ENCODE measurements around the gene FSIP1. TPM values are rescaled to one million over a fixed set of nuclear protein-coding genes. Genes with fewer than 3 reads are reported as not detected.

Gene FSIP1
- total RNA-seq, 1 donor from 2014 or later: 5.5 TPM

DNA sequence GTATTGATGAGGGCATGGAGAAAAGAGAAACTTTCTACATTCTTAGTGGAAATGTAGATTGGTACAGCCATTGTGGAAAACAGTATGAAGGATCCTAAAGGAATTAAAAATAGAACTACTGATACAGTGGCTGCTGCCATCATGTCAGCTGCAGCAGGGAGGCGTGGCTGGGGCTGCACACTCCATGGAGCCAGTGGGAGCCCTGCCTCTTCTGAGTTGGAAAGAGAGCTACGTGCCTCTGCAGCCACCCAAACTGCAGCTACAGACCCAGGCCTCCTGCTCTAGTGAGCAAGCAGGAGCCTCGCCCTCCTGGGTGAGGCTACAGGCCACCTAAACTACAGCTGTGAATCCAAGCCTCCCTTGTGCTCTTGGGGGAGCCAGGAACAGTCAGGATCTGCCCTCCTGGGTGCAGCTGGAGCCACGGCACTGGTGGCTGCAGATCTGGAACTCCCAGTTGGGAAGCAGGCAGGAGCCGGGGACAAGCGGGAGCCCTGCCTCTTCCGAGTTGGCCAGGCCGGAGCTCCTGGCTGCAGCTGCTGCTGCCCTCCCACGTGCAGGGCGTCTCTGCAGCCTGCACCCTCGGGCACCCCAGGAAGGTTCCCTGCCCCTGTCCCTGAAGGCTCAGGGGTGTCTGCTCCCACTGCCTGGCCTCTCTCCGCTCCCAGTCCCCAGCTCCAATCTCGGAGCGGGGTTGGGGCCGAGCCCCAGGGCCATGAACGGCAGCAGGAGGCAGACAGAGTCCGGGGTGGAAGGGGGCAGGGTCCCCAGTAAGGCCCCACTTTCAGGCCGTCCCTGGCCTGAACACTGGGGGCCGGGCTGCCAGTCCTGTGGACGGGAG lies 137.3 kb downstream of the FSIP1 start:
- DNase-seq (ENCODE audit: low read depth): no peak

DNA sequence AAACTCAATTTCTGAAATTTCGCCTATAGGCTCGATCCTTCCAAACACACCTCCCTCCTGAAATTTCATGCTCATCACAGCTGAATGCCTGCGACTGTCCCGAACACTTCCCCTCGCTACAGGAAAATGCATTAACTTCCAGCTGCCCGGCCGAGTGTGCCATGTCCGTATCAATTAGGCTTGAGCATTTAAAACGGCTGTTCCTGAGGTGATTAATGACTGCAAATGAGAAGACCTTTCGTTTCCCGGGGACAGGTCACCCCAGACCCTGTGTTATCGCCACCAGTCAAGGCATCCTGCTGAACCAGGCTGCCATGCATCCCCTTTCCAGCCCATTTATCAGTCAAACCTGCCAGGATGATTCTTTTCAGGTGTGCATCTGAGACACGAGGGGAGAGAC lies 138.5 kb downstream of the FSIP1 start:
- DNase-seq (ENCODE audit: low read depth): no peak

DNA sequence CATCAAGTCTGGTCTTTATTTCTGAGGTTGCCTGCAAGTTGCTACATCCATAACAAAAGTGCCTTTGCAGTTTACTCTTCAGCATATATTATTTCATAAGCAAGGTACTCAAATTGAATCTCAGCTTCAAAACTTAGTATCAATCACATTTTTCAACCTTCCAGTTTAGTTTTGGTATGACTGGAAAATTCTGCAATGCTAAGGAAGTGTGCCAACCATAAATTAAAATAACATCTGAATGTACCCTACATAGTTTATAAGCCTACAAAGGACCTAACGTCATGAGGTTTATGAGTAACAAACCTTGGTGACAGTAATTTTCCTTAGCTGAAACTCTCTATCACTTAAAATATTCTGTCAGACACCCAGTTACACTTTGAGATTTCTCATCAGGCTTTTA lies 138.9 kb downstream of the FSIP1 start:
- no peak for DNase-seq (ENCODE audit: low read depth)

DNA sequence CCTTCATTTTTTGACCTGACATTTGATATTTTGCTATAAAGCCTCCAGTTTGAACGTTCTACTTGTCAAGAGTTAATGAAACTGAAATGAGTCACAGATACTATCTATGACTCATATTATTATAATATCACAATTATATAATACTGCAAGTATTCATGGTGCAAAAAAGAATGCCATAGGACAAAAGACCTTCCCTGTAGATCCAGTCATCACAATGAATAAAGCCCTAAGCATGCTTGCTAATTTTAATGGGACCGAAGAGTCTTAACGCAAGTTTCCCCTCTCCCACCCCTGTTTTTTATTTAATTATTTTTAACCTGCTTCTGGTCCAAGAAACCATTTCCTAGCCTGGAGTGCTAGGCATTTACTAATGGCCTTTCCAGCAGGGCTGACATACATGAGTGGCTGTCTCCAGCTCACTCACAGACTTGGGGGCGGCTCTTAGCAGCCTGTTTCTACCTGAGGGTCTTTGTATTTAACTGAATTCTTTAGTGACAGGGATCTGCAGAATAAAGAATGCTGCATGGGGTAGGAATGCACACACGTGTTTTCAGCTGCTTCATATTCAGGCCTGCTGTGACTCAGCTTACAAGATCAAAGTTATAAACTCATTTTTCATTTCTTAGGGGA lies 140.5 kb downstream of the FSIP1 start:
- DNase-seq (ENCODE audit: low read depth): no peak

DNA sequence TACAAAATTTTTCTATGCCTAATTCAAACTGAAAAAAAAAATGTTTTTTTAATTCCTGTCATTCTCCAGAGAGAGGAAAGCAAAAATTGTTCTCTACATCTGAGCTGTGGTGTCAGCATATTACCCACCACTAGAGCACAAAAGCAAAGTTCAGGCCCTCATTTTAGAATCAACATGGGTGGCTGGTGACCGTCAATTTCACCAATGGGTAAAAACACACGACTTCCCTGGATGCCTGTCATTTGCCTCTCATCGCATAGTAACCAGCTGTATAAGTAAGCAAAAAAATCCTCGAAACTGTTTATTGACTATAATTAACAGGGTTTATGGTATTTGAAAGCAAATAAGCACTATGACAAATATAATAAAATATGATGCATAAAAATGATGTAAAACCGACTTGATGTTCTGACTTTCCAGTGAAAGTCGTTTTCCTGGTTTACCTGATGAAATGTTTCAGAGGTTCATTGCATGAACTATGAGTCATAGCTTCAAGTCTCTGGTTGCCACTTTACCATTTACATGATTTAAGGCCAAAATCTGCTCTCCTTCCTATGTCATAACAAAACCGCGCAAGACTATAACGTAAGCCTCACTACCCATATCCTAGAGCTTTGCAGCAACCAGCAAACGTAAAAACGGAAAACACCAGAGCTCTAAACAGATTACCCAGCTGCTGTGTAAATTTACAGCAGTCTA lies 141.3 kb downstream of the FSIP1 start:
- DNase-seq (ENCODE audit: low read depth): no peak

DNA sequence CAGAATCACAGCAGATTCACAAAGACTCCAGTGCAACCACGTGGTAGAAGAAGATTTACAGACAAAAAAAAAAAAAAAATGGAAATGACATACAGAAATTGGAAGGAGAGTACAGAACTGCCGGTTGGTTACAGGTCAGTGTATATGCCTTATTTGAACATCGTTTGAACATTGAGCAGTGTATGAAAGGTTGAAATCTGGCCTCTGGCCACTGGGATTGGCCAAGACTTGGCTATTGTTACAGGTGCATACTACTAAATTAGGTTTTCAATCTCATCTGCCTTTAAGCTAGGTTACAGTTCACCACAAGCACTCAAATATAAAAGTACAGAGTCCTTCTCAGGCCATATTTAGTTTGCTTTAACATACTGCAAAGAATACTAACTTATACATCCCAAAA lies 142.0 kb downstream of the FSIP1 start:
- no peak for DNase-seq (ENCODE audit: low read depth)

DNA sequence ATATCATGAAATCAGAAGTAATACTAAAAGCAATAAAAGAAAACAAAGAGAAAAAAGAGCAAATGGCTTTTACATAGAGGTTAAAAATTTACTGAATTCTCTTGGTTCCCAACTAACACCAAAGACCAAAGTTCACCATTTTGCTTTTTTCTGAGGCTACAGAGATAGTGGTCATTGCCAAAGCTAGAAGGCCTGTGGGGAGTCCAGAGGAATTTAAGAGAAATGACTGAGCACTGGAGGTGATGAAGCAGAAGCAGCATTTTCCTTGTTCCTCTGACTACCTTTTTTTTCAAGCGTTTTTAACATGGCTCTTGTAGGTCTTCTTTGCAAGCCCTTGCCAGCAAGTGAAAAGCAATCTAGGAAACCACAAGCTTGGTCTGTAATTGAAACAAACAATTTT lies 143.6 kb downstream of the FSIP1 start:
- peak; percentile 54 for DNase-seq (ENCODE audit: low read depth)

DNA sequence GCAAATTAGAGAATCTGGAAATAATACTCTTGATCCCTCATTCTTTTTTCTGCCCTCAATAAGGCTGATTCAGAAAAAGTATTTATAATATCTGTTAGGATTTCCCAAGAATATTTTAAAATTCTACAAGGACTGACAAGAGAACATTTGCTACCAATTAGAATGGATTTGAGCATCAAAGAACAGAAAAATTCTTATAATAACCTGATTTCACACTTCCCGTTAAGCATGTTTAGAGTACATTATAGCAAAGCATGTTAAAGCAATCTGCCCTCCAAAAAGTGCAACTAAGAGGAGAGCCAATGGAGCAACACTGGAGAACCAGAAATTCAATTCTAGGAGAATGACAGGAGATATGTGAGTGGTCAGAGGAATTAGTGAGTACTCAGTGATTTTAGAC lies 144.6 kb downstream of the FSIP1 start:
- no peak for DNase-seq (ENCODE audit: low read depth)

DNA sequence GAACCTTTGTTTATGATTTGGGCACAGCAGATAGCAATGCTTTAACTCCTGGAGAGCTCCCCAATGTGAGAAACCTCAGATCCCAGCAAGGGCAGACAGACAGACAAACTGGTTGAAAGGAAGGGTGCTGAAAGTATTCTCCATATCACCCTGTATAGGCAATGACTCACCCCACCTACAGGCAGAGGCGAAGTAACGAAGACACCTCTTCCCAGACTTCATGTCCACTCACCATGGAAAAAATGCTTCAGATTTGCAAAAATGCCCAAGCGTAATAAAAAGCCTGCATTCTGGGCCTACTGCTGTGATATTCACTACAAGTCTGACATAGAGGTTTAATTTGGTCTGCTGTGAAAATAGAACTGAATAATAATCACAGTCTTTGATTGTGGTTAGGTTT lies 151.3 kb downstream of the FSIP1 start:
- no peak for DNase-seq (ENCODE audit: low read depth)

DNA sequence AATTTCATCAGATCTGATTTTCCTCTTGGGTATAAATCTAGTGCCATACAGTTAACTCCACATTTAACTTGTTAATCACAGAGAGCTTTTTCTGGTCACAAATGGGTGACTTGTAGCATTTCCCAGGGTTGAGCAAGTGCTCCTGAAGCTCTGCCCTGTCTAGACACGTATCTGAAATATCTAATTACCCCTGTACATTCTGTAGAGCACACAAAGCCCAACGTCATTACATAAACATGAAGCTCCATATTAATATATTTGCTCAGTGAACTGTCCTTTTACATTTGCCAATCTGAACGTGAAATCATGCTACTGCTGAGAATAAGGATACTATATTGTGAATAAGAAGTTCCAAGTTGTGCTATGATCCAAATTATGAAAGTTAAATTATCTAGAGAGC lies 152.7 kb downstream of the FSIP1 start:
- DNase-seq (ENCODE audit: low read depth): peak; percentile 17

DNA sequence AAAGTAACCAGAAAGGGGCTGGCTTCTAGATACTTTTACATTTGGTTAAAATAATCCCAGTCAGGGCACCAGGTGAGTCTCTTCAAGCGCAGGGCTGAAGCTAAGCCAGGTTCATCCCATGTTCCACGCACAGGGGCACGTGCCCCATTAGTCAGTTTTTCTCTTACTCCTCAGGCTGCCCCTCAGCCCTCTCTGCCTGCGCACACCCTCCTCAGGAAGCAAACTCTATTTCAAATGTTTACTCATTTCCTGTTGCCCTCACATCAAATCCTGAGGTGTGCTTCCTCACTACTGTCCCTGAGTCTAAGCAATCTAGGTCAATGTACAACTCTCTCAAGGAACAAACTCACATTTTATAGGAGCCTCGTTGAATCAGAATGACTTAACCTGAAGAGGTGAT lies 153.3 kb downstream of the FSIP1 start:
- peak; percentile 63 for DNase-seq (ENCODE audit: low read depth)

DNA sequence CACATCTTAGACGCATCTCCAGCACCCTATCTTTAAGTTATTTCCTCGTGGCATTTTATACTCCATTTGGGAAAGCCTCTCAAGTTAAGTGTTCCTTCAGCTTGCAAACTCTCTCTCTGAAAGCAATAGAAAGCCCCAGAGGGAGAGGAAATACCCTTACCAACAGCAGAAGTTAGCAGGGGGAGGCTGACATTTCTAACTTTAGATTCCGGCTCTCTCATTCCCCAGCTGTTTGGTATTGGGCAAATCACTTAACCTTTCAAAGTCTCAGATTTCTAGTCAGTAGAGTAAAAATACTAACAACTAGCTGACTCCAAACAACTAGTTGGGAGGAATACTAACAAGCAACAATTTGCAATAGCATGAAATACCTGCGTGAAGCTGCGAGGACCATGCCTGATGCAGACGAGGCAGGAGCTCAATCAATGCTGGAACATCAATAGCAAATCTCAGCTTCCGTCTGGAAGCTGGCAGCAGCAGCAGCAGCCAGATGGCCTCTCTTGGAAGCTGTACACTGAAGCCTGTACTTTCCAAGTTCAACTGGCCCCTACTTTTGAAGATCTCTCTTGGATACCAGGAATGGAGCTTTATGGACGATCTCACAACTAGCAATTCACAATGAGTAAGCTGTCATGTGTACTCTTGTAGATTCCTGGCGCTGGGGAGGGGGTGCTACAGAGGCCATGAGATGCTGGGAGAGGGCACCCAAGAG lies 153.9 kb downstream of the FSIP1 start:
- DNase-seq (ENCODE audit: low read depth): no peak

DNA sequence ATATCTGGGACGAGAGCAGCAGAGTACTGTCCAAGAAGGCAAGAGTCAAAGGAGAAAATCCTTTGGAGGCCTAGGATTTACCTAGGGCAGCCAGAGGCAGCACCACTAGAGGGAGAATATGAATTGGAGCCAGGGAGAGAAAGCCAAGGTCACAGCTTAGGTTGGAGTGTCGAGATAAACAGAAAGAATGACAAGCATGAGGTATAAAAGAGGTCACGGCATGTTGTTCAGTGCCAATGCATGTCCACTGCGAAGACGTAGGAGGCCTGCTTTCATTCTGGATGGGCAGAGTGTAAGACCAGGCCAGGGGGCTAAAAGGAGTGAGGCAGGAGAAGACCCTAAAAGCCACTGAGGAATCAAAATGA lies 154.5 kb downstream of the FSIP1 start:
- DNase-seq (ENCODE audit: low read depth): no peak

DNA sequence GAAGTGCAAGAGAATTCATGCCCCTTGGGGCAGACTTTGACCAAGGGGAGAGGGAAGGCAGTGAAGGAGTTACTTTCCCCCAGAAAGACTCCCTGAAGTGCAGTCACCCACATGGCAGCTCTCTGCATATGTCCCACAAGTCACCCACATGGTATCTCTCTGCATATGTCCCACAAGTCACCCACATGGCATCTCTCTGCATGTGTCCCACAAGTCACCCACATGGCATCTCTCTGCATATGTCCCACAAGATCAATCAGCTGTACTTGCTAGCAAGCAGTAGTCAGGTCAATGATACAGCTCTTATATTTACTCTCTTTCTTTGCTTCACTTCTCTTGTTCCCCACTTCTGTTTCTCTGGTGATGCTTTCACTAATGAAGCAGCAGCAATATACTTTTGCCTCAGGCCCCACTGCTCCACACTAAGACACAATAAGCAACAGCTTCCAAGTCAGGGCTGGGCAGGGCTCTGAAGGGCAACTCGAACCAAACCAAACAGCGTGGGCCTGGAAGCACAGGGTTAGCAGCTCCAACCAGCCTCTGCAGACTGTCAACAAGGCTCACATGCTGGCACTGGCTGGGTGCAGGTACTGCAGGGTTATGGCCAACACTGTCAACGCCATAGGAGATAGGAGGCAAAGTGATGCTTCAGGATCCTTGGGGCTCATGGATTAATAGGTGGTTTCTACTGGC lies 155.0 kb downstream of the FSIP1 start:
- no peak for DNase-seq (ENCODE audit: low read depth)

DNA sequence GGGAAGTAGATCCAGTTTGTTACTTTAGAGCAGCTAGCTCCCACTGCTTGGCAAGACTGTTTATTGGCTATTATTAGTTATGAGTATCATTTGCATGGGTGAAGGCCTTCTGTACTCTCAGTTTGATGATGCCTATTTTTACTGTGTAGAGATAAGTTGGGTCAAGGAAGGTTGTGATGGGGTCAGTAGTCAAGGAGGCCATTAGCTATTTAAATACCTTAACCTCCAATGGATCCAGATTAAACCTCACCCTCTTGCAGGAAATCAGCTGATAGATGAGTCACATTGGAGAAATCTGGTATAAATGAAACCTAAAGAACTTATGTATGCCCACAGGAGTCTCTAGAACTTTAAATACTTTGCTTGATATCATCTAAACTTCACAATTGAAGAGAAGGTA lies 156.8 kb downstream of the FSIP1 start:
- DNase-seq (ENCODE audit: low read depth): peak; percentile 60

DNA sequence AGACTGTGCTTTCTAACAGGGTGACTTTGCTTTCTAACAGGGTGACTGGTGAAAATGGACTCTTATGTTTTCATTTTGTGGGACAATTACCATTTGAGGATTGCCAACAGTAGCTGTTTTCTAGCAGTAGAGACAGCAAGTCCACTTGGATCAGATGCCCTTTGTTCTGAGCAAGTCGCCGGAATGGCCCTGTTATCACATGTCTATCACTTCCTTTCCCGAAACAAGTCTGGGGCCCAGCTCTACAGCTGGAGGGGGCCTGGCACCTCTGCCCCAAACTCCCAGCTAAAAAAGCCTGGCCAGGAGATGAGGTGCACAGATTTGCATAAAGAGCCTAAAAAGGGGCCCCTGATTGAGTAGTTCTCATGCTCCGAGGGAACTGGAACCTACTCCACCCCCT lies 157.2 kb downstream of the FSIP1 start:
- no peak for DNase-seq (ENCODE audit: low read depth)

DNA sequence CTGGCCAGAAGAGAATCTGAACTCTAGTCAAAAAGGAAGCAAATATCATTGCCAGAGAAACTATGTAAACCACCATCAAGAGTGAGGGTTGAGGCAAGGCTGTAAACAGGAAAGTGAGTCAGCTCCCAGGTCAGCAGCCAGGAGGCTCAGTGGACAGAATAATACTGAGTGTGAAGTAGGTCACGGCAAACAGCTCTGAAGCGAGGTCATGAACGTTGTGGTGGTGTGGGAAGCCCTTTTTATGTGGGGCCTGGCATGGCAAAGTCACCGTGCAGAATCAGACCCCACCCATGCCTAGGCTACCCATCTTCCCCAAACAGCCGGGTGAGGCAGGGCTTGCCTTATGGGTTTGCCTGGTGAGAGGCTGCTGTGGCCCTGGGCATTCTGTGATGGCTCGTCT lies 157.8 kb downstream of the FSIP1 start:
- peak; percentile 96 for DNase-seq (ENCODE audit: low read depth)

DNA sequence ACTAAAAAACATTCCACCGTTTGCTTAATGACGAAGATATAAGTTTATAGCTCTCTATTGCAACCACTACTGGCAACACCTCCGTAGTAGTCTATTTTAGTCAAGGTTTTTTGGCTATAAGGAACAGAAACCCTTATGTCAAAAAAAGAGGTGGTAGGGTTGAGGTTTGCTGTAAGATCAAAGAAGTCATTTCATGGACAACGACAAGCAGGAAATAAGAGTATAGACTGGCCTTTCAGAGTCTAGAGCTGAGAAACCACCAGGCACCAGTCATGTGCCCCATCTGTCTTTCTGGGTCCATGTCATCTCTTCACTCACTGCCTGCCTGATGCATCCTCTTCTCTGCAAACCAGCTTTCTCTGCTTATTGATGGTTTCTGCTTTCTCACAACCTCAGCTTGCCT lies 159.1 kb downstream of the FSIP1 start:
- no peak for DNase-seq (ENCODE audit: low read depth)

DNA sequence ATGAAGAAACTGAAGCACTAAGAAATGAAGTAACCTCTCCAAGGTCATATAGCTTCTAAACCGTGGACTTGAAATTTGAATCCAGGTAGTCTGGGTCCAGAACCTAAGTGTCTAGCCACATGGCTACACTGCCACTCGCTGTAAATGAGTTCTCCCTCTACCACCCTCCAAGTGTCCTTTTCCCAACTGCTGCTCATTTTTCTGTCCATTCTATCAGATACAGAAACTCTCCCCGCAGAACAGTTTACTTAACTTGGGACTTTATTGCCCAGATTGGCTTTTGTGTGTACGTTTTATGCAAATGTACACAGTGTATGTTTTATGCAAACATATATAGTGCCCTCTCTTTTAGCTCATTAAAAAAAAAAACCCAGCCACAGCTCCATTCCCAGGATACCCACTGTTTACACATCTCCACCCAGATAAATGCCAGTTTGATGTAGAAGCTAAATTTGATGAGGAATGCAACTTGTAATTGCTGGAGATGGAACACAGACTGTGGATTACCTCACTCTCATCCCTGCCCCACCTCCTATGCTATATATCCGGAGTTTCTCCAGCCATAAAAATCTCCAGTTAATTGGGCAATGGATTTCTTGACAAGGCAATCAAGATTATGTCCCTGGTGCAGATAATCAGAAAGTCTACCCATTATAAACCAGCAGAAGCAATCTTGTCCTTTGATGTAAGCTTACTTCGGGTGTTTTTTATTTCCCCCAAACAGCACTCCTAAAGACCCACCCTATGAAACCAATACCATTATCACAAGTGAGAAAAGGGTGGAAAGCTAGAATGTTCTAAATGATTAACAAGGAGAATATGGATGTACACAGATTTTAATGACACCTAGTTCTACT lies 159.8 kb downstream of the FSIP1 start:
- DNase-seq (ENCODE audit: low read depth): no peak

DNA sequence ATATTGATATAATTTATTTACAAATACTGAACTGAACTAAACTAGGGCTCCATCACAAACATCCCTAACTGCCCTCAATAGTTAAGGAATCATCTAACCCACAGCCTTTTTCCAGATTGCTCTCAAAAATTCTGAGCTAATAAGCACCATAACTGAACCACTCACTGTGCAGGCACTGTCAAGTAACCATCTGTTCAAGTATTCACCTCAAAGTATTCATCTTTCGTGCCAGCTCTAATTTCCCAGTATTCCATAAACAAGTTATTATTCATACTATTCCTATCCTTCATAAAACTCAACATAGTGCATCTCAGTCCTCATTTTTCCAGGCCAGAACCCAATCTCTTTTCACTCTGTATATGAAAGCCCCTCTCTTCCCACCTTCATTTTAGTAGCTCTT lies 160.7 kb downstream of the FSIP1 start:
- DNase-seq (ENCODE audit: low read depth): no peak

DNA sequence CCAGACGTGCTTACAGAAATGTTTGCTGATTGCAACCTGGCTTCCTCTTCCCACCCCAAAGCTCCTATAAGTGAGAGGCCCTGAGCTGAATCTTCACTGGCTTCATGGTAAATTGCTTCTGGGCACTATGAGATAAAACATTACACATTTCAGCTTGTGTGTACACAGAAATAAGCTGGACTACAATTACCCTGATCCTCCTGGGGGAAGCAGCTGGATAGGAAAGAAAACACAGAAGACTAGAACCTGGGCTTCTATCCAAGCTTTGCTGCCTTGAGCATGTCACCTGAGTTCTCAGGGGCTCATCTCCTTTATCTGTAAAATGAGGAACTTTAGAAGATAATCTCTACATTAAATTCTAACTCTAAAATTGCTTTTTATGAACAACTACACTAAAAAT lies 161.4 kb downstream of the FSIP1 start:
- no peak for DNase-seq (ENCODE audit: low read depth)
